ENCODE results near the gene SYNJ2.

SYNJ2 gene

DNA sequence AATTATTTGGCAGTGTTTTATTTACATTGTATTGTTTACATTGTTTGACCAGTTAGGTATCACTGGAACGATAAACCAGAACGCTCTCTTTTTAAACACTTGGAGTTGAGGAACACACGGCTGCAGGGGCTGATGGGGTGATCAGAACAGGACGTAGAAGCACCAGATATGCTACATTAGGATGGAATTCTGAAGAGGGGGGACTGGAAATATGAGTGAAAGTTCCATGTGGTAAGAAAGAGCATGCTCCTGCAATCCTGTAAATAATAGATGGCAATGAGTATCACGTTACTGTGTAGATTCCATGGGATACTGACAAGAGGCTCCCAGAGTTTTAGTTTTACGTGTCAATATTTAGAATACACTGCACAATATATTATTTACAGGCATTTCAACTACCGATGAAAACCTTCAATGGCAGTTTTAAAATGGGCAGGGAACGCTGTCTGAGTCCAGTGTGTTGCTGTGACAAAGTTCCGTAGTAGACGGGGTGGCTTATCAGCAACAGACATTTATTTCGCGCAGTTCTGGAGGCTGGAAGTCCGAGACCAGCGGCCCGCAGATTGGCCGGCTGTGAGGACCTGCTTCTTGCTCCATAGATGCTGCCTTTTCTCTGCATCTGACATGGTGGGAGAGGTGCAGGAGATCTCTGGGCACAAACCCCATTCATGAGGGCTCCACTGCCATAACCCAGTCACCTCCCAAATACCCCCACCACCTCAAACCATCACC, 43.1 kb downstream of the SYNJ2 start:
- no peak for DNase-seq (ENCODE audit: low read depth in 3 of 3, low spot score in 1 of 3)

DNA sequence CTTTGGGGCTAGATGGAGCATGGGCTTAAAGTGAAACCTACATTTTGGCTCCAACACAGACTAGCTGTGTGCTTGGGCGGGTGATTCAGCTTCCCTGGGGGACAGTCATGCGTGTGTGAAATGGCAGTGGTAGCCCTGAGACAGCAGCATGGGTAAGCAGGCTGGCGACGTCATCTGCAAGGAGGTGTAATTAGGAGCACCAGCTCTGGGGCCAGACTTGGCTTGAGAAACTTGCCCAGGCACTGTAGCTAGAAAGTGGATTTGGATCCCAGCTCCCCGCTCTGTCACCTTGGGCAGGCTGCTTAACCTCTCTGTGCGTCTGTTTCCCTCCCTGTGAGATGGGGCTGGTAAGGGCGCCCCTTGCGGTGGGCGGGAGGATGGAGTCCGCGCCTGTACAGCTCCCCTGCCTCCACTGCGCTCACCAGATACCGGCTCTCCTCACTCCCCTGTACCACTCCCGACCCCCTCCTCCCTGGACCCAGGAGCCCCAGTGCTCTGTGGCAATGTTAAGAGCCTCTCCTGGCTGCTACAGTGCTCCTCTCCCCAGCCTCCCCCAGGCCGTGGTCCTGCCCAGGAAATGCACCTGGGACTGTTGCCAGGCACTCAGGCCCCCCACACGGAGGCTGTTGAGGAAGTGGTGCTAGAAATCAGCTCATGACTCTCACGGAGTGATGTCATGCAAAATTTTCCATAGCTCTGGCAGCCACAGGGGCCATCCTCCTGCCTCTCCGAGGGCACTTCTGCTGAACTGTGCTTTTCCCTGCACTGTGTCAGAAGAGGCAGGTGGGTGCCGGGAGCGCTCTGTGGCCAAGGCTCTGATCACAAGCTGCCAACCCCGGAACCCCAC, 44.6 kb downstream of the SYNJ2 start:
- DNase-seq (ENCODE audit: low read depth in 3 of 3, low spot score in 1 of 3): peak; percentile 52 to 69 (median 57)

DNA sequence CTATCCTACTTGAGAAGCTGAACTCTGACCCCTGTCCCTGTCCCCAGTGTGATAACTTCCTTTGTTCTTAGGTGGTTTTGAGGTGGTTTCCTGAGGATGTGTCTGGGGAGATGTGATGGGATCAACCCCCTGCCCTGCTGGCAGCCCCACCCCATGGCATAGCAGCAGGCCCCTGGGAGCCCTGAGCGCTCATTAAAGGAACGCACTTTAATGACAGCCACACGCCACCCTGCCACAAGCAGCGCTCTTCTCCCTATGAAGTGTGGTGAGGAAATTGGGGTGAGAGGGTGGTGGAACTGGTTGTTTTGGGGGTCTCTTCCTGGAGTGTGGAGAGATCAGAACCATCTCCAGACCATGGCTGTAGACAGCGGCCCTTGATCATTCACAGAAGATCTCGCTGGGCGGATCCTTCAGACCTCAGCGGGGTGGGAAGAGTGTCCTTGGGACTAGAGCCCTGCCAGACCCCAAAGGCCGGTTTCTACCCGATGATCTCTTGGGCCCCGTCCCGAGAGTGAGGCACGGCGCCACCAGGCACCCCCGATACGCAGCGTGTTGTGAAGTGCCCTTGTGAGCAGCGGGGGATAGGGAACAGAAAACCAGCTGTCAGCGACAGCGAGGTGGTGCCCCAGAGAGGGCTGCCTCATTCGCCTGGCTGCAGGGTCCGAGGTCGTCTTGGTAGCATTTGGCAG, 45.4 kb downstream of the SYNJ2 start:
- no peak for DNase-seq (ENCODE audit: low read depth in 3 of 3, low spot score in 1 of 3)

GRCh38 chr6:158027590-158028285, 46.1 kb downstream of the SYNJ2 start:
- no peak for DNase-seq (ENCODE audit: low read depth in 3 of 3, low spot score in 1 of 3)

GRCh38 chr6:158028421-158028820, 46.8 kb downstream of the SYNJ2 start:
- no peak for DNase-seq (ENCODE audit: low read depth in 3 of 3, low spot score in 1 of 3)

DNA sequence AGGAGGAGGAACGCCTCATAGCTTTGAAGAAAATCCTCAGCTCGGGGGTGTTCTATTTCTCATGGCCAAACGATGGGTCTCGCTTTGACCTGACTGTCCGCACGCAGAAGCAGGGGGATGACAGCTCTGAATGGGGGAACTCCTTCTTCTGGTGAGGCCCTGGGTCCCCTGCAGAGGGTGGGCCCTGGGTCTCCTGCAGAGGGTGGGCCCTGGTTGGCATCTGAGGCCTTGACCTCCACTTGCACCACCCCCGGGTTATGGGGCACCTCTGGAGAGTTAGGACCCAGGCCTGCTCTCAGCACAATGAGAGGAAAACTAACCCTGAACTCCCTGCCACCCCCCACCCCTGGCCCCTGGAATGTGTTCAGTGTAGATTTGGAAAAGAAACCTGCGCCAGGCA, 47.2 kb downstream of the SYNJ2 start:
- no peak for DNase-seq (ENCODE audit: low read depth in 3 of 3, low spot score in 1 of 3)

DNA sequence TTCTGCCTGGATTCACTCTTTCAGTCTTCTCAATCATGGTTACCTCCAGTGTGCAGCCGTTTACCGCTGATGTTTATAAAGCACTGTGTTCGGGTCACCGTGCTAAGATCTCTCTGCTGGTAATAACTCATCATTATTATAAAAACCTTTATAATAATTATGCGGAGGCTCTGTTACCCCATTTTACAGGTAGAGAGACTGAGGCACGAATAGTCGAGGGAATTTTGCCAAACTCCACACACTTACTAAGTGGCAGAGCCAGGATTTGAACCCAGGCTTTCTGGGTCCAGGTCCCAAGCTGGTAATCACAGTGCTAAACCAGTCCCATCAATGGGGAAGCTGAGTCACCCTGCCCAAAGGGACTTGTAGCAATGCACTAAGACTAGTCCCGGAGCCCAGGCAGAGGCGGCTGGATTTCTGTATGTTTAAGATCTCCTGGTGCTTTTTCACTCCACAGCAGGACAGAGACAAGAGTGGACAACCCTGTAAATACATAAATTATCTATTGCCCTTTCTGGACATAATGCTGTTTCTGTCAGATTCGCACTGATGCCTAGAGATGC, 48.1 kb downstream of the SYNJ2 start:
- no peak for DNase-seq (ENCODE audit: low read depth in 3 of 3, low spot score in 1 of 3)

GRCh38 chr6:158030380-158031300, 49.0 kb downstream of the SYNJ2 start:
- DNase-seq (ENCODE audit: low read depth in 3 of 3, low spot score in 1 of 3): no peak

DNA sequence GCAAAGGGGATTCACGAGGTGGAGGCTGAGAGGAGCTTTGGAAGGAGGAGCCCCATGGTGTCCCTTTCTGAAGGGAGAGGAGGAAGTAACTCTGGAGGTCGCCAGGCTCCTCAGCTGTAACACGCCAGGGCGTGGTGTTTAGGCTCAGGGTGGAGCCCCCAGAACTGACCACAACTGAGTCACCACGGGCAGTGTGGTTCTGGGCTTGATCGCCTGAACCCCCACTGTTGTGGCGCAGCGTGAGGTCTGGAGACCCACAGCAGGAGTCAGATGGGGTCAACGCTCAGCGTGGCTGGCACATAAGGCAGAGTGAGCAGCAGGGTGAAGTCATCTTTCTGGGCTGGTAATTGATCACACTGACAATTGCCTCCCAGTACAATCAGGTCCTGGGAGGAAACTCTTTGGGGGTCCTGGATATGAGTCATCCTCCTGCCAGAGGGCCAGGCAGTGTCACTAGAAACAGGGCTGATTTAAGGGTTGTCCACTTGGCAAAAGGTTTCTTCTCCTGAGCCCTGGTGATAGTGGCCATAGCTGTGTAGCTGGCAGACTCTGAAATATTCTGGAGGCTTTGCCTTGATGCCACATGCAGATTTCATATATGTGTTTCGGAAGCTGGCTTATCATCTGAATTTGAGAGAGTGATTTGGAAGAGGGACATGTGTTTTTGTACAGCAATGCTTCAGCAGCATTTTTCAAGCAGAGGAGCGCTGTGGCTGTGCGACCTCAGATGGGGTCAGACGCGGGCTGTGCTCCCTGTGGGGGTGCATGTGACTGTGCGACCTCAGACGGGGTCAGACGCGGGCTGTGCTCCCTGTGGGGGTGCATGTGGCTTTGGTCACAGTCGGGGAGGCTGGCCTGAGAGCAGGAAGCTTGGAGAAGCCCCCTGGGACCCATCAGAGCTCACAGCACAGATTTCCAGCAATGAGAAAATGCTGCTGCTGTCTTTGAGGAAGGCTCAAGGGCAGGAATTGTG, 50.0 kb downstream of the SYNJ2 start:
- DNase-seq (ENCODE audit: low read depth in 3 of 3, low spot score in 1 of 3): no peak

DNA sequence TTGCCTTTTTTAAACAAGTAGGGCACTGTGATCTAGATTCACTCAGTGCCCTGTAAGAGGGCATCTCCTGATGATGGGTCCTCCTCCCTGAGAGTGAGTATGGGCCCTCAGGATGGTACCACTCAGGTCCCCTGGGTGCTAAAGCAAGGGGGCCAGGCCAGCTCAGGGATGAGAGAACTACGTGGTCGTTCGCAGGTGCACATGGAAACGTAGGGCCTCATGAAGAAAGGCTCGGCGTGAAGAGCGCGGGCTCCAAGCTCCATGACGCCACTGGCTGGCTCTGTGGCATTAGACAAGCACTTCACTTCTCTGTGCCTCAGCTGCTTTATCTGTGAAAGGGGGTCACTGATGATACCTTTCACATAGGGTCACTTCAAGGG, 50.7 kb downstream of the SYNJ2 start:
- DNase-seq (ENCODE audit: low read depth in 3 of 3, low spot score in 1 of 3): no peak

DNA sequence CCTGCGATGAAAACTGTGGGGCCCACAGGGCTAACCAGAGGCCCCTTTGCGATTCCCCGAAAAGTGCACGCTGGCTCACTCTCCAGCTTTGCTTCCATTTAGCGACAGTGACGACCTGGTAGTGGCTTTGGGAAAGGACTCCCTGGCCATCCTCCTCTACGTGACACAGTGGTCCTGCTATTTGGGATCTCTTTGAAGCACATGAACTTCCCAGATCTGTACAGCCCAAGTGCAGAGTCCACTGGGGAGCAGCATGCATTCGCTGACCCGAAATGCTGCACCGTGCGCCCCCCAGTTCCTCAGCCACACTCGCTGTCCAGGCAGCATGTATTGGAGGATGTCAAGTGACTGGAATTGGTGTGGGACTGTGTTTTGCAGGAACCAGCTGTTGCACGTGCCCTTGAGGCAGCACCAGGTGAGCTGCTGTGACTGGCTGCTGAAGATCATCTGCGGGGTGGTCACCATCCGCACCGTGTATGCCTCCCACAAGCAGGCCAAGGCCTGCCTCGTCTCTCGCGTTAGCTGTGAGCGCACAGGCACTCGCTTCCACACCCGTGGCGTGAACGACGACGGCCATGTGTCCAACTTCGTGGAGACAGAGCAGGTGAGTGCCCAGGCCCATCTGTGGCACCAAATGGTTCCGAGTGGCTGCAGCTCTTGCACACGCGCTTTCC, 51.6 kb downstream of the SYNJ2 start:
- DNase-seq (ENCODE audit: low read depth in 3 of 3, low spot score in 1 of 3): no peak

GRCh38 chr6:158033751-158034702, 52.4 kb downstream of the SYNJ2 start:
- no peak for DNase-seq (ENCODE audit: low read depth in 3 of 3, low spot score in 1 of 3)

GRCh38 chr6:158036261-158036660, 54.6 kb downstream of the SYNJ2 start:
- no peak for DNase-seq (ENCODE audit: low read depth in 3 of 3, low spot score in 1 of 3)

- no peak for DNase-seq (ENCODE audit: low read depth in 3 of 3, low spot score in 1 of 3)
These were observed 55.4 kb downstream of the SYNJ2 start for GRCh38 chr6:158037021-158037420.

GRCh38 chr6:158037771-158038170, 56.1 kb downstream of the SYNJ2 start:
- DNase-seq (ENCODE audit: low read depth in 3 of 3, low spot score in 1 of 3): no peak

- no peak for DNase-seq (ENCODE audit: low read depth in 3 of 3, low spot score in 1 of 3)
These were observed 56.9 kb downstream of the SYNJ2 start for GRCh38 chr6:158038291-158039177.
